GM18873 (cell line): ENCODE data around the gene RAB44.

Experiments used
- ATAC-seq: cut with Tn5 transposase; IDR thresholded peaks from one replicate; pipeline ENCODE4 v1.9.1; 2021; ENCODE audit warnings: mild to moderate bottlenecking, moderate library complexity, moderate number of reproducible peaks; ENCODE audit not compliant: unreplicated experiment, low FRiP score

Gene RAB44

GRCh38 chr6:36745283-36745682 lies 47.7 kb downstream of the RAB44 start:
- ATAC-seq = no peak

- no peak for ATAC-seq
Observed at GRCh38 chr6:36745836-36746235, 48.2 kb downstream of the RAB44 start.

- ATAC-seq = no peak
Observed at GRCh38 chr6:36746251-36746650, 48.6 kb downstream of the RAB44 start.

- ATAC-seq = no peak
Observed at GRCh38 chr6:36749829-36750489, 52.3 kb downstream of the RAB44 start.

- ATAC-seq = no peak
Observed at GRCh38 chr6:36751091-36751490, 53.5 kb downstream of the RAB44 start.

GRCh38 chr6:36751833-36752186 lies 54.2 kb downstream of the RAB44 start:
- no peak for ATAC-seq

- no peak for ATAC-seq
Observed at GRCh38 chr6:36752187-36752885, 54.7 kb downstream of the RAB44 start.

GRCh38 chr6:36752886-36753506 lies 55.4 kb downstream of the RAB44 start:
- ATAC-seq = peak; percentile 53

- ATAC-seq = no peak
Observed at GRCh38 chr6:36753671-36754405, 56.2 kb downstream of the RAB44 start.

GRCh38 chr6:36754582-36755434 lies 57.2 kb downstream of the RAB44 start:
- ATAC-seq = no peak

GRCh38 chr6:36755435-36756348 lies 58.1 kb downstream of the RAB44 start:
- no peak for ATAC-seq

GRCh38 chr6:36756786-36757185 lies 59.2 kb downstream of the RAB44 start:
- ATAC-seq = no peak

GRCh38 chr6:36757206-36757605 lies 59.6 kb downstream of the RAB44 start:
- no peak for ATAC-seq

GRCh38 chr6:36757943-36758508 lies 60.4 kb downstream of the RAB44 start:
- no peak for ATAC-seq

- ATAC-seq = no peak
Observed at GRCh38 chr6:36758516-36759147, 61.0 kb downstream of the RAB44 start.

- ATAC-seq = no peak
Observed at GRCh38 chr6:36759148-36759759, 61.6 kb downstream of the RAB44 start.

- no peak for ATAC-seq
Observed at GRCh38 chr6:36760685-36761435, 63.2 kb downstream of the RAB44 start.
